ENCODE data around the gene HS6ST3. TPM values are rescaled to one million over a fixed set of nuclear protein-coding genes. Genes with fewer than 3 reads are reported as not detected.
A peak's percentile ranks its signal among the peaks of the same experiment; 100 is the strongest.

HS6ST3 gene
- total RNA-seq, 1 experiment from 2014 or later, result 1.2 TPM

- Mint-ChIP-seq H3K27ac (no peak overlapping the region), H3K36me3 (no peaks in the 10 kb centered on the region), H3K9me3 (no peaks in the 10 kb centered on the region), H3K4me1 (peaks cover 7% of the 10 kb centered on the region), H3K27me3 (ENCODE audit: low read depth) (no peaks in the 10 kb centered on the region), H3K4me3 (no peak overlapping the region)
- CTCF ChIA-PET, result interaction anchor here (0.6 to 1.3 kb wide), 5 partner anchors 31 to 558 kb away, joined by 3 to 4 read pairs (median 3); no protein-coding TSS in a partner anchor
- POLR2A ChIA-PET, result no interaction called here
- ATAC-seq, result peak; percentile 98
- peak; percentile 55 for DNase-seq (ENCODE audit: low spot score)
- peak; percentile 25; the same call in 1 of the 2 replicates for TF ChIP-seq CTCF (IDR thresholded peaks at IDR 0.05)
- no peak for TF ChIP-seq MAX (CRISPR knock-in tag; IDR thresholded peaks at IDR 0.05)
- no peak for TF ChIP-seq E2F5 (CRISPR knock-in tag; IDR thresholded peaks at IDR 0.05)
- TF ChIP-seq ZNF396 (CRISPR knock-in tag; IDR thresholded peaks at IDR 0.05; ENCODE audit: borderline replicate concordance), result peak; percentile 66; the same call in 1 of the 2 replicates
Measured at GRCh38 chr13:96822895-96823294, 733.0 kb downstream of the HS6ST3 start.

GRCh38 chr13:96824140-96824539 lies 734.2 kb downstream of the HS6ST3 start:
- DNase-seq (ENCODE audit: low spot score) (no peak), ATAC-seq (no peak)
- no peaks in the 10 kb centered on the region for H3K9me3 Mint-ChIP-seq
- POLR2A ChIA-PET, result no interaction called here
- no peaks in the 10 kb centered on the region for H3K27me3 Mint-ChIP-seq (ENCODE audit: low read depth)
- no peak overlapping the region for H3K4me3 Mint-ChIP-seq
- H3K27ac Mint-ChIP-seq, result no peak overlapping the region
- CTCF ChIA-PET, result no interaction called here
- no peaks in the 10 kb centered on the region for H3K36me3 Mint-ChIP-seq
- H3K4me1 Mint-ChIP-seq, result no peaks in the 10 kb centered on the region
- TF ChIP-seq RELA (CRISPR knock-in tag; IDR thresholded peaks at IDR 0.05; ENCODE audit: borderline replicate concordance) (no peak), HMGXB4 (CRISPR knock-in tag; IDR thresholded peaks at IDR 0.05) (no peak), CTCF (IDR thresholded peaks at IDR 0.05) (no peak), ATF3 (CRISPR knock-in tag; conservative IDR thresholded peaks at IDR 0.05) (no peak), STAT6 (CRISPR knock-in tag; conservative IDR thresholded peaks at IDR 0.05; ENCODE audit: low read depth) (no peak), NFE2L1 (CRISPR knock-in tag; IDR thresholded peaks at IDR 0.05) (no peak), E2F5 (CRISPR knock-in tag; IDR thresholded peaks at IDR 0.05) (no peak), FOXJ3 (CRISPR knock-in tag; IDR thresholded peaks at IDR 0.05; ENCODE audit: borderline replicate concordance) (no peak), USF1 (CRISPR knock-in tag; IDR thresholded peaks at IDR 0.05) (no peak), MLX (CRISPR knock-in tag; IDR thresholded peaks at IDR 0.05) (no peak), ATF6 (CRISPR knock-in tag; IDR thresholded peaks at IDR 0.05) (no peak), SMAD3 (CRISPR knock-in tag; IDR thresholded peaks at IDR 0.05; ENCODE audit: borderline replicate concordance) (no peak), JUN (CRISPR knock-in tag; IDR thresholded peaks at IDR 0.05) (no peak), ZNF219 (CRISPR knock-in tag; IDR thresholded peaks at IDR 0.05; ENCODE audit: borderline replicate concordance) (no peak), NR3C1 (CRISPR knock-in tag; conservative IDR thresholded peaks at IDR 0.05; ENCODE audit: low read depth) (no peak), SP1 (CRISPR knock-in tag; conservative IDR thresholded peaks at IDR 0.05) (no peak), GTF2I (CRISPR knock-in tag; conservative IDR thresholded peaks at IDR 0.05) (no peak)

All from WTC11 (cell line).